Osteoblast (primary cell): Measurements from ENCODE around the gene GAS7. TPM values are rescaled to one million over a fixed set of nuclear protein-coding genes. Genes with fewer than 3 reads are reported as not detected.

Experiments used
- DNase-seq: peaks from one replicate; pipeline ENCODE4 v3.0.0; 2011; ENCODE audit warnings: low spot score, mixed read lengths; ENCODE audit not compliant: insufficient read length; ENCODE audit errors: missing footprints
- H2AFZ ChIP-seq: 2 replicates; pipeline ENCODE4 v1.6.0; 2011; ENCODE audit warnings: mild to moderate bottlenecking, low read length
- H3K27ac ChIP-seq: 2 replicates; pipeline ENCODE4 v1.5.1; 2011; ENCODE audit warnings: mild to moderate bottlenecking, low read depth, low read length, moderate library complexity
- H3K27me3 ChIP-seq: 2 replicates; pipeline ENCODE4 v1.6.0; 2012; ENCODE audit warnings: mild to moderate bottlenecking, control low read depth, inconsistent platforms, low read length, moderate library complexity; ENCODE audit not compliant: insufficient read depth
- H3K36me3 ChIP-seq: 2 replicates; pipeline ENCODE4 v1.5.1; 2011; ENCODE audit warnings: mild to moderate bottlenecking, low read length, control low read depth, moderate library complexity; ENCODE audit not compliant: insufficient read depth
- H3K4me1 ChIP-seq: 2 replicates; pipeline ENCODE4 v1.5.1; 2011; ENCODE audit warnings: mild to moderate bottlenecking, low read length, control low read depth, moderate library complexity; ENCODE audit not compliant: insufficient read depth
- H3K4me2 ChIP-seq: 2 replicates; pipeline ENCODE4 v1.6.0; 2011; ENCODE audit warnings: mild to moderate bottlenecking, low read length; ENCODE audit not compliant: insufficient read depth
- H3K4me3 ChIP-seq: fragments of 200-600 bp; sonication (generic); 3 replicates; pipeline ENCODE4 v1.5.1; 2012; ENCODE audit warnings: mild to moderate bottlenecking, low read length, inconsistent platforms; ENCODE audit not compliant: insufficient read depth
- H3K79me2 ChIP-seq: 2 replicates; pipeline ENCODE4 v1.6.0; 2012; ENCODE audit warnings: mild to moderate bottlenecking, low read length, control low read depth, inconsistent platforms; ENCODE audit not compliant: insufficient read depth
- H3K9me3 ChIP-seq: 2 replicates; pipeline ENCODE4 v1.5.1; 2011; ENCODE audit warnings: low read depth, low read length, control low read depth
- H4K20me1 ChIP-seq: 2 replicates; pipeline ENCODE4 v1.6.0; 2012; ENCODE audit warnings: mild to moderate bottlenecking, low read length, control low read depth; ENCODE audit not compliant: insufficient read depth
- CTCF ChIP-seq: IDR thresholded peaks from 2 replicates; pipeline ENCODE4 v1.5.1; 2011; ENCODE audit warnings: mild to moderate bottlenecking, low read depth, low read length, moderate library complexity; ENCODE audit errors: extremely low read depth
- total RNA-seq: library from RNA; depleted of rRNA; stranded (reverse); fragments of >200 nt; gene quantifications from 2 replicates; pipeline ENCODE4 v1.2.3, GENCODE V29; 2012

Gene GAS7
- total RNA-seq, 1 donor = 3.6 TPM

- Histone ChIP-seq H2AFZ (peak overlapping the region; percentile 56), H3K9me3 (no peaks in the 10 kb centered on the region), H3K36me3 (no peaks in the 10 kb centered on the region), H3K4me1 (peaks cover 10% of the 10 kb centered on the region), H3K27me3 (no peaks in the 10 kb centered on the region), H3K4me2 (peak overlapping the region; percentile 32), H3K79me2 (no peaks in the 10 kb centered on the region), H3K4me3 (no peak overlapping the region), H4K20me1 (no peaks in the 10 kb centered on the region), H3K27ac (no peak overlapping the region)
- no peak for TF ChIP-seq CTCF
- DNase-seq = peak; percentile 39
Observed at GRCh38 chr17:10135539-10136257, 62.7 kb downstream of the GAS7 start.

- no peak for TF ChIP-seq CTCF
- no peak overlapping the region for H3K27ac ChIP-seq
- H3K27me3 ChIP-seq = no peaks in the 10 kb centered on the region
- H3K4me1 ChIP-seq = peaks cover 29% of the 10 kb centered on the region
- no peaks in the 10 kb centered on the region for H3K79me2 ChIP-seq
- H3K36me3 ChIP-seq = no peaks in the 10 kb centered on the region
- H4K20me1 ChIP-seq = no peaks in the 10 kb centered on the region
- no peak overlapping the region for H3K4me3 ChIP-seq
- DNase-seq = no peak
- no peak overlapping the region for H2AFZ ChIP-seq
- no peaks in the 10 kb centered on the region for H3K9me3 ChIP-seq
- H3K4me2 ChIP-seq = no peak overlapping the region
Observed at GRCh38 chr17:10130677-10131076, 67.7 kb downstream of the GAS7 start.

- Histone ChIP-seq H3K9me3 (no peaks in the 10 kb centered on the region), H3K4me3 (no peak overlapping the region), H3K4me2 (no peak overlapping the region), H4K20me1 (no peaks in the 10 kb centered on the region), H2AFZ (no peak overlapping the region), H3K36me3 (no peaks in the 10 kb centered on the region), H3K27ac (no peak overlapping the region), H3K27me3 (no peaks in the 10 kb centered on the region), H3K79me2 (no peaks in the 10 kb centered on the region), H3K4me1 (peaks cover 29% of the 10 kb centered on the region)
- no peak for DNase-seq
- no peak for TF ChIP-seq CTCF
Observed at GRCh38 chr17:10130263-10130662, 68.1 kb downstream of the GAS7 start.

- DNase-seq = peak; percentile 94
- no peaks in the 10 kb centered on the region for H4K20me1 ChIP-seq
- H3K9me3 ChIP-seq = no peaks in the 10 kb centered on the region
- no peaks in the 10 kb centered on the region for H3K27me3 ChIP-seq
- TF ChIP-seq CTCF = no peak
- peak overlapping the region; percentile 91 for H3K27ac ChIP-seq
- H3K79me2 ChIP-seq = no peaks in the 10 kb centered on the region
- H3K4me1 ChIP-seq = peaks cover 29% of the 10 kb centered on the region
- H2AFZ ChIP-seq = peak overlapping the region; percentile 77
- H3K36me3 ChIP-seq = no peaks in the 10 kb centered on the region
- H3K4me2 ChIP-seq = peak overlapping the region; percentile 45
- peak overlapping the region; percentile 46 for H3K4me3 ChIP-seq
Observed at GRCh38 chr17:10127819-10128425, 70.5 kb downstream of the GAS7 start.
